Effector memory CD4-positive, alpha-beta T cell (primary cell): ENCODE results near the gene MVB12B.

Experiments
- DNase-seq, 3 donors: peaks; one replicate each; pipeline ENCODE4 v3.0.0-alpha.2; 2020
- H3K27ac ChIP-seq: 2 replicates; pipeline ENCODE4 v1.7.0; 2013; ENCODE audit warnings: mild to moderate bottlenecking, low read length, moderate library complexity; ENCODE audit not compliant: insufficient read depth, poor library complexity, severe bottlenecking
- H3K27me3 ChIP-seq: replicated peaks from 2 replicates; pipeline ENCODE4 v1.7.0; 2013; ENCODE audit warnings: mild to moderate bottlenecking, low read length; ENCODE audit not compliant: insufficient read depth, control insufficient read depth, poor library complexity, severe bottlenecking
- H3K36me3 ChIP-seq: 2 replicates; pipeline ENCODE4 v1.7.0; 2013; ENCODE audit warnings: mild to moderate bottlenecking, low read length, moderate library complexity; ENCODE audit not compliant: control insufficient read depth, insufficient read depth
- H3K4me1 ChIP-seq: 2 replicates; pipeline ENCODE4 v1.7.0; 2013; ENCODE audit warnings: low read length, mild to moderate bottlenecking; ENCODE audit not compliant: control insufficient read depth, insufficient read depth, poor library complexity, severe bottlenecking
- H3K4me3 ChIP-seq: 2 replicates; pipeline ENCODE4 v1.7.0; 2013; ENCODE audit warnings: low read length, low read depth, mild to moderate bottlenecking; ENCODE audit not compliant: insufficient read depth, poor library complexity, severe bottlenecking
- H3K9me3 ChIP-seq: 2 replicates; pipeline ENCODE4 v1.7.0; 2013; ENCODE audit warnings: mild to moderate bottlenecking, low read length, moderate library complexity; ENCODE audit not compliant: control insufficient read depth

MVB12B gene

GRCh38 chr9:126465977-126466376 is 139.3 kb downstream of the MVB12B start:
- no peak overlapping the region for H3K4me3 ChIP-seq
- H3K27ac ChIP-seq, result no peak overlapping the region
- H3K36me3 ChIP-seq, result no peaks in the 10 kb centered on the region
- H3K27me3 ChIP-seq, result no peaks in the 10 kb centered on the region
- no peak for DNase-seq
- H3K9me3 ChIP-seq, result no peaks in the 10 kb centered on the region
- H3K4me1 ChIP-seq, result peaks cover 30% of the 10 kb centered on the region

DNA sequence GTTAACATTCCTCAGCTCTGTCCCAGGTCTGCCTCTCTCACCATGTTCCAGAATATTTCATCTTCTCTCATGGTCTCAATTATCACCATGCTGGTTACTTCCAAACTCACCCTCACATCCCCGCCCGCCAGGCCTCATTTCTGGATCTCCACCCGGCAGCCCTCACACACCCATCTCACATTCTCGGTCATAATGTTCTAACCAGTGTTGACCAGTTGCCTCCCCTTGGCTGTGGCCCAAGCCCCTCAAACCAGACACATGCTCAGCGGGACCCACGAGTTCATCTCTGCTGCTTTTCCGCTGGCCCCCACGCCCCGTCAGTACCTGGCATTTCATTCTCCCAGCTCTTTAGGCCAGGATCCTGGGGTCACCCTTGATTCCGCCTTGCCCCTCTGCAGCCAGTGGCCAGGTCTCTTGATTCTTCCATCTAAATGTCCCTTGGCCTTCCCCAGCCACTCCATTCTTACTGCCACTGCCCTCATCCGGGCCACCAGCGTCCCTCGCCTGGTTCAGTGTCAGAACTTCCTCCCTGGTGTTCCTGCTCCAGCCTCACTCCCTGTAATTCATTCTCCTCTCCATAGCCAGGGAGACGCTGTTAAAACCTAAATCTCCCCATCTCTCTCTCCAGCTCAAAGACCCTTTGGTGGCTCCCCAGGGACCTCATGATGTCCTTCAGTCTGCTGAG is 141.7 kb downstream of the MVB12B start:
- no peak for DNase-seq
- H3K4me1 ChIP-seq, result peaks cover 50% of the 10 kb centered on the region
- H3K36me3 ChIP-seq, result no peaks in the 10 kb centered on the region
- no peaks in the 10 kb centered on the region for H3K27me3 ChIP-seq
- peak overlapping the region; percentile 8 for H3K27ac ChIP-seq
- H3K4me3 ChIP-seq, result no peak overlapping the region
- no peaks in the 10 kb centered on the region for H3K9me3 ChIP-seq

GRCh38 chr9:126470241-126470993 is 143.8 kb downstream of the MVB12B start:
- peak in 1 of 3 donors; percentile 31 for DNase-seq
- H3K4me1 ChIP-seq, result peaks cover 56% of the 10 kb centered on the region
- no peaks in the 10 kb centered on the region for H3K27me3 ChIP-seq
- peak overlapping the region; percentile 71 for H3K27ac ChIP-seq
- H3K9me3 ChIP-seq, result no peaks in the 10 kb centered on the region
- H3K36me3 ChIP-seq, result no peaks in the 10 kb centered on the region
- no peak overlapping the region for H3K4me3 ChIP-seq

DNA sequence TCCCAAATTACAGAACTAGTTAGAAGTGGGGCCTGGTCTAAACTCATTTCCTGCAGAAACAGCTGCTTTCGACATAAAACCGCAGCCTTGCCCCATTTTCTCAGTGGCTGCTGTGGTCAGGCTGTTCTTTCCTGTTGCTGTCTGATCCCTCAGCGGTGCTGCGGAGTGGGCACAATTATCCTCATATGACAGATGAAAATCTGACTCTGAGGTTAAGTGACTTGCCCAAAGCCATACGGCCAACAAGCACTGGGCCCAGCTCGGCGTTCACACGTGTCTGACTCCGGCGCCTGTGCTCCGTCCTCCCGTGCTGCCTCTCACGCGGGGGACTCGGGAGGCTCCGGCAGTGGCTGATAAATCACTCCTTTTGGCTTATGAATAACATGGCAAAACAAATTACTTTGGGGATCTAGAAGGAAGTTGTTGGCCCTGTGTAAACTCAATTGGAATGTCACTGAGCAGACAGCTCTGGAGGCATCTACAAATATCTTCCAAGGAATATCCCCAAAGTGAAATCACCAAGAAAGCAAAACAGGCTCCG is 144.5 kb downstream of the MVB12B start:
- H3K4me1 ChIP-seq, result peaks cover 57% of the 10 kb centered on the region
- H3K36me3 ChIP-seq, result no peaks in the 10 kb centered on the region
- H3K4me3 ChIP-seq, result peak overlapping the region; percentile 27
- no peaks in the 10 kb centered on the region for H3K9me3 ChIP-seq
- no peaks in the 10 kb centered on the region for H3K27me3 ChIP-seq
- peak overlapping the region; percentile 71 for H3K27ac ChIP-seq
- peak; percentile 68 to 79 (median 71) for DNase-seq

- Histone ChIP-seq H3K36me3 (no peaks in the 10 kb centered on the region), H3K4me1 (peaks cover 58% of the 10 kb centered on the region), H3K4me3 (no peak overlapping the region), H3K9me3 (no peaks in the 10 kb centered on the region), H3K27me3 (no peaks in the 10 kb centered on the region), H3K27ac (peak overlapping the region; percentile 71)
- no peak for DNase-seq
Measured at GRCh38 chr9:126472198-126472947, 145.7 kb downstream of the MVB12B start.

DNA sequence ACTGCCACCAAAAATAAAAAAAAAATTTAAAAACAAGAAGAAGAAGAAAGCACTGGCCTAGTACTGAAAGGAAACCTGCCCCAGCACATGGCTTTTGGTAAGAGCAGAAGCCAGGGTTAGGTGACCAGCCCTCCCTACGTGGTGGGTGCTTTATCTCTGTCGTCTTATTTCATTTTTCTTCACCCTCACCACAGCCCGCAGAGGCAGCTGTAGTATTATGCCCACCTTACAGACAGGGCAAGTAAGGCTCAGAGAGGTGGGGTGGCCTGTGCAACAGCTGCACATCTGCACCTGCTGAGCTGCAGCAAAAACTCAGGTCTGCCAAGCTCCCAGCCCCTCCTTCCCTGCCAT is 146.3 kb downstream of the MVB12B start:
- no peak for DNase-seq
- H3K9me3 ChIP-seq, result no peaks in the 10 kb centered on the region
- H3K27ac ChIP-seq, result peak overlapping the region; percentile 33
- no peak overlapping the region for H3K4me3 ChIP-seq
- H3K27me3 ChIP-seq, result no peaks in the 10 kb centered on the region
- no peaks in the 10 kb centered on the region for H3K36me3 ChIP-seq
- H3K4me1 ChIP-seq, result peaks cover 58% of the 10 kb centered on the region

- H3K9me3 ChIP-seq, result no peaks in the 10 kb centered on the region
- no peaks in the 10 kb centered on the region for H3K27me3 ChIP-seq
- no peak overlapping the region for H3K4me3 ChIP-seq
- peaks cover 45% of the 10 kb centered on the region for H3K4me1 ChIP-seq
- no peaks in the 10 kb centered on the region for H3K36me3 ChIP-seq
- DNase-seq, result no peak
- H3K27ac ChIP-seq, result no peak overlapping the region
Measured at GRCh38 chr9:126474206-126474765, 147.7 kb downstream of the MVB12B start.

GRCh38 chr9:126474786-126475485 is 148.3 kb downstream of the MVB12B start:
- Histone ChIP-seq H3K27ac (no peak overlapping the region), H3K4me1 (peaks cover 39% of the 10 kb centered on the region), H3K4me3 (no peak overlapping the region)

DNA sequence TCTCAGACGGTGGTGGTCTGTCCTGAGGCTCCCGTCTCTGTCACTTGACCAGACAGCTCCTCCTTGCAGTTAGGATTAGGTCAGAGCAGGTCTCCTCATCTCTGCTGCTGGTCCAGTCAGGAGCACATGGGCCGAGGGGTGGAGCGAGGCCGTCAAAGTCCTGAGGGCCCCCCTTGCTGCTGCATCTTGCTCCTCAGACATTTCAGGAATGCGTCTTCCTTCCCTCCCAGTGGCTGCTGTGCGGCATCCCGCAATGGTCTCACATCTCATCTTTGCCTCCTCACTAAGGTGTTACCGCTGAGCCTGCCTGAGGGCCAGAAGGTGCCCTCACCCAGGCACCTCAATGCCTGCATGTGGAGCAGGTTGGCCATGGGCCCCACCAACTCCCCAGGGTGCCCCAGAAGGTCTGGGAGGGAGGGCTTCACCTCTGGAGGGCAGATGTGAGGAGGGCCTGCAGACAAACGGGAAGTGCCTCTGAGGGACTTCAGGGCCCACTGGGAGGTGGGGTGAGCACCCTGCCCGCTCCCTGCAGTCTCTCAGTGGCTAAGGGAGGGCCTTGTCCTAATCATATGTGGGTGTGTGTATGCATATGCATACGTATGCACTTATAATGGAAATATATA is 149.4 kb downstream of the MVB12B start:
- Histone ChIP-seq H3K27ac (no peak overlapping the region), H3K4me1 (peaks cover 29% of the 10 kb centered on the region), H3K9me3 (no peaks in the 10 kb centered on the region), H3K36me3 (no peaks in the 10 kb centered on the region), H3K27me3 (no peaks in the 10 kb centered on the region), H3K4me3 (no peak overlapping the region)
- DNase-seq, result no peak

More at GRCh38 chr9:126474786-126475485, 148.3 kb downstream of the MVB12B start:
- no peaks in the 10 kb centered on the region for H3K27me3 ChIP-seq
- no peak for DNase-seq
- H3K36me3 ChIP-seq, result no peaks in the 10 kb centered on the region
- no peaks in the 10 kb centered on the region for H3K9me3 ChIP-seq
